GM21390 (cell line): ENCODE measurements around the gene PNMA6A.
A peak's percentile ranks its signal among the peaks of the same experiment; 100 is the strongest.
"Not testable (repeated sequence)": the region's sequence is repeated elsewhere in the genome, so short reads cannot be mapped to it uniquely, and the experiment has no call there.

ENCODE experiments used
- ATAC-seq: cut with Tn5 transposase; IDR thresholded peaks from one replicate; pipeline ENCODE4 v1.9.1; 2021; ENCODE audit not compliant: unreplicated experiment

The PNMA6A gene

DNA sequence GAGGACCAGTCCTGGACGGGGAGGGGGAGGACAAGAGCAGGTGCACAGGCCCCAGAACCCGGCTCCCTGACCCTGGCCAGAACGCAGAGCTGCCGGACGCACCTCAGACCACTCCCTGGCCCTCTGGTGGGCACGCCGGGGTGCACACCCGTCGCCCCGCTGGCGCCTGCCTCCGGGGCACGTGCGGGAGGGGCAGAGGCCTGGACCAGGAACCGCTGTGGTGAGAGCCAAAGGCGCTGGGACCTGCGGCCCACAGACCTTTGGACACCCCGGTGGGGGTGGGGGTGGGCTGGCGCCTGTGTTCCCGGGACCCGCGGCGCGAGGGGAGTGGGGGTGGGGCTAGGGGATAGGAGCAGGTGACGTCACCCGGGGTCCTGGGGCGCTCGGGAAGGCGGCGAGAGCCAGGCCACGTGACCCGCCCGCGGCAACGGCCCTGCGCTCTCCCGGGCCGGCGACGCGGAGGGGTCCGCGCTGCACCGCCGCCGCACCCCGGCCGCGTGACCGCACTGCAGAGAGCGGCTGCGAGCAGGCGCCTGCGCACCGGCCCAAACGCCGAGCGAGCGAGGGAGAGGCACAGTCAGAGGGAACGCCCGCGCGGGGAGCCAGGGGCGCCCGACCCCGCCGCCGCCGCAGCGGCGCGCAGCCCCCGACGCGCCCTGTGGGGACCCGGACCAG is at the start of gene PNMA6A:
PNMA6A (plus strand) TSS at position 546 of the 675 bp plus-strand sequence. CDS start 609 bp downstream, outside the sequence.
- ATAC-seq, result not testable (repeated sequence)

DNA sequence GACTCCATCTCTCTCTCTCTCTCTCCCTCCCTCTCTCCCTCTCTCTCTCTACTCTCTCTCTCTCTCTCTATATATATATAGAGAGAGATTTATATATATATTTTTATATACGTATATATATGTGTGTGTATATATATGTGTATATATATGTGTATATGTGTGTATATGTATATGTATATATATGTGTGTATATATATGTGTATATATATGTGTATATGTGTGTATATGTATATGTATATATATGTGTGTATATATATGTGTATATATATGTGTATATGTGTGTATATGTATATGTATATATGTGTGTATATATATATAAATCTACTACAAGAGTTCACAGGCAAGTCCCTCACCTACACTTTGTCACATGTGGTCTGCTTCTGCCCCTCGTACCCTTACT is 45.8 kb upstream of the PNMA6A start:
- not testable (repeated sequence) for ATAC-seq

- ATAC-seq, result not testable (repeated sequence)
Observed at GRCh38 chrX:153028487-153028886, 43.8 kb upstream of the PNMA6A start.

DNA sequence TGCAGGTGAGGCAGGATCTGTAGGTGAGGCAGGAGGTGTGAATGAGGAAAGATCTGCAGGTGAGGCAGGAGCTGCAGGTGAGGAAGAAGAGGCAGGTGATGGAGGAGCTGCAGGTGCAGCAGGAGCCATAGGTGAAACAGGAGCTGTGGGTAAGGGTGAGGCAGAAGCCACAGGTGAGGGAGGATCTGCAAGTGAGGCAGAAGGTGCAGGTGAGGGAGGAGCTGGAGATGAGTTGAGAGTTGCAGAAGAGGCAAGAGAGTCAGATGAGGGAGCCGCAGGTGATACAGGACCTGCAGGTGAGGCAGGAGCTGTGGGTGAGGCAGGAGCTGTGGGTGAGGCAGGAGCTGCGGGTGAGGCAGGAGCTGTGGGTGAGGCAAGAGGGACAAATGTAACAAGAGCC is 43.1 kb upstream of the PNMA6A start:
- no peak for ATAC-seq

GRCh38 chrX:153029875-153030274 is 42.4 kb upstream of the PNMA6A start:
- ATAC-seq, result no peak

DNA sequence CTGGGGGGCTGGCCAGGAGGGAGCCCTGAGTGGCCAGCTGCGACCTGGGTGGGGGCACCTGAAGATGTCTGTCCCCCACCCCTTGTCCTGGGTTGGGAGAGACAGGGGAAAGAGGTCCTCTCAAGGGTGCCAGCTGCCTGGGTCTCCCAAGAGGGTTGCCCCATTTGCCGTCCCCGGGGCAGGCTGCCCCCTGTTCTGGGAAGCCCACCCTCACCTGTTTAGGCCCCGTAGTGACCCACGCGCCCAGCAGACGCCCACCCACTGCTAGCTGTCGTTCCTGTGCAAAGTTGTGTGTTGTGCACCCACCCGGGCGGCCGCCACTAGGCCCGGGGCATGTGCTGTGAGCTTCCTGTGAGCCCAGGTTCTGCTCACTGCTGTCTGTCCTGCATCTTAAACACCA is 41.5 kb upstream of the PNMA6A start:
- no peak for ATAC-seq

DNA sequence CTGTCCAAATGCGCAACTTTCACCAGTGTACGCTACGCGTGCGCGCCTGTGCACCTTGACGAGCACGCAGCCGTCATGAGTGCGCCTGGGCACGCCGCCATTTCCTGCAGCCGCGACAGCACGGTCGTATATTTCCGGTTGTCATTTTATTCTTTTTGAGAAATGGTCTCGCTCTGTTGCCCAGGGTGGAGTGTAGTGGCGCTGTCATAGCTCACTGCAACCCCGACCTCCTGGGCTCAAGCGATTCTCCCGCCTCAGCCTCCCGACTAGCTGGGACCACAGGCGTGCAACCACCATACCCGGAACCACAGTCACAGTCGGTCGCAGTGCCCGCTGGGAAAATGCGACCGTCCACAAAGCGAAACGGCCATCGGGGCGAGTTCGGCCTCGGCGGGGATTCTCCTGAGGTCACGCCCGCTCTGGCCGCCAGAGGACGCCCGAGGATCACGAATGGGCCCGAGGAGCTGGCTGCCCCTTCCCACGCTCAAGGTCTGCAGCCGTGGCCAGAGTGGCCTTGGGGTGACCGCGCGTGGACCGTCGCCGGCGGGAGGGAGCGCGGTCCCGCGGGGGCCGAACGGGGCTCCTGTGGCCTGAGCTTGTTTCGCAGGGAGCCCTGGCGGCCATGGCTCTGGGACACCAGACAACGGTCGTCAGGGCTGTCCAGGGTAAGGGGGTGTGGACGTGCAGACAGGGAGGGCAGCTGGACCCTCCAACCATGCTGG is 39.7 kb upstream of the PNMA6A start:
- peak; percentile 89 for ATAC-seq

- no peak for ATAC-seq
Observed at GRCh38 chrX:153049093-153049492, 23.2 kb upstream of the PNMA6A start.

- ATAC-seq, result no peak
Observed at GRCh38 chrX:153052534-153052933, 19.7 kb upstream of the PNMA6A start.

- no peak for ATAC-seq
Observed at GRCh38 chrX:153055871-153056749, 16.1 kb upstream of the PNMA6A start, which contains the start of gene PNMA3. Gene PNMA3, plus strand, starts transcription at chrX:153056470. Its CDS starts 586 bp downstream, at chrX:153057056.

DNA sequence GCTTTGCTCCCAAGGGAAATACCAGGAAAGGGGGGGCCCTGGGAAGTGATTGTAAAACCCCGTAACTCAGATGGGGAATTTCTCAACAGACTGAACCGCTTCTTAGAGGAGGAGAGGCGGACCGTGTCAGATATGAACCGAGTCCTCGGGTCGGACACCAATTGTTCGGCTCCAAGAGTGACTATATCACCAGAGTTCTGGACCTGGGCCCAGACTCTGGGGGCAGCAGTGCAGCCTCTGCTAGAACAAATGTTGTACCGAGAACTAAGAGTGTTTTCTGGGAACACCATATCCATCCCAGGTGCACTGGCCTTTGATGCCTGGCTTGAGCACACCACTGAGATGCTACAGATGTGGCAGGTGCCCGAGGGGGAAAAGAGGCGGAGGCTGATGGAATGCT is 15.0 kb upstream of the PNMA6A start:
- no peak for ATAC-seq

- ATAC-seq, result no peak
Observed at GRCh38 chrX:153059191-153060094, 12.8 kb upstream of the PNMA6A start.

GRCh38 chrX:153060095-153060445 is 12.2 kb upstream of the PNMA6A start:
- ATAC-seq, result no peak

DNA sequence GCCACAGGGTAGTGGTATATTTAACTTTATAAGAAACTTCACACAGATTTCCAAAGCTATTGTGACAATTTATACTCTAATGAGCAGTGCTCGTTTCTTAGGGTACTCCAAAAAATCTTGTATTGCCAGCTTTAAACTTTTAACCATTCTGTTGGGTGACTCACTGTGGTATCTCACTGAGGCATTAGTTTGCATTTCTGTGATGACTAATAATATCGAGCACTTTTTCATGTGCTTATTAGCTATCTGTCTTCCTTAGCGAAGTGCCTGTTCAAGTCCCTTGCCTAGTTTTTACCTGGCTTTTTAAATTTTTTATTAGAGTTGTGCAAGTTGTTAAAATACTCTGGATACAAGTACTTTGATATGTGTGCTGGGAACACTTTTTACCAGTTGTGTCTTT is 10.5 kb upstream of the PNMA6A start:
- no peak for ATAC-seq

GRCh38 chrX:153063315-153063714 is 8.9 kb upstream of the PNMA6A start:
- no peak for ATAC-seq

GRCh38 chrX:153064061-153064460 is 8.2 kb upstream of the PNMA6A start:
- ATAC-seq, result no peak

- ATAC-seq, result no peak
Observed at GRCh38 chrX:153065389-153065788, 6.9 kb upstream of the PNMA6A start.

DNA sequence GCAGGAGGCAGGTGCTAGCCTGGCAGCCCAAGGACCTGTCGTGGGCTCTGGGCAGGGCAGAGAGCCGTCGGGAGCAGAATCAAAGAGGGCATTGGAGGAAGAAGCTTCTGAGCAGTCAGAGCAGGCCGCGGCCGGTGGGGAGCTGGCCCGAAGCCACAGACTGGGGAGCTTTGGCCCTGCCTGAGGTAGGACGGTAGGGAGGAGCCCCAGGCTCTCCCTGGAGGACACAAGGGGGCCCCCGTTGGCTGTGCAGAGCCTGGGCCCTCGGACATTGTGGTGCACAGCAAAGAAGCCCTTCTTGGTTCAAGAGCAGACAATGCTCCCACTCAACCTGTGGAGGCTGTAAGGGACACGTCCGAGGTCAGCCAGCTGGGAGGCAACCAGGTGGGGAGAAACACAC is 5.9 kb upstream of the PNMA6A start:
- not testable (repeated sequence) for ATAC-seq

- ATAC-seq, result not testable (repeated sequence)
Observed at GRCh38 chrX:153073331-153073730, 1.1 kb downstream of the PNMA6A start.

DNA sequence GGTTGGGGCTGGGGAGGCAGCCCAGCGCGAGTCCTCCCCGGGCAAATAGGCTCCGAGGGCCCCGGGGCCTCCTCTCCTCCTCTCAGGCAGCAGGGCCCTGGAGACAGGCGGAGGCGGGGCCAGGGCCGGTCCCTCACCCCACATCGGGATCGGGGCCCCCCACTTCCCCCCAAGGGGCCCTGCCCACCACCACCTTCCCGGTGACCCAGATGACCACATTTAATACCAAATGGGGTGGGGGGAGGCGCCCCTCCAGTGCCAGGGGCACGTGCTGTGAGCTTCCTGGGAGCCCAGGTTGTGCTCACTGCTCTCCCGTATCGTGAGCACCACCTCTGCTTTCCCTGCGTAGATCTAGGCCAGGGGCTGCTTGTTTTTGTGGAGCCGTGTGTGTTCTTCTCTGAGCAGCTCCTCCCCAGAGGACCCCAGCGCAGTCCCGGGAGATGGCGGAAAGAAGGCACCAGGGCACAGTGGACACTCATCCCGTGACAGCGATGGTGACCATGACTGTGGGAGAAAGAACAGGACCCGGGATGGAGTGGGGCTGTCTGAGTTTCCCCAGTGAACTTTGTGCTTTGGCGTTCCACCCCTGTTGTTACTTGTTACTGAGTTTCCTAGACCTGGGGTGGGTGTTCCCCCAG is 2.1 kb downstream of the PNMA6A start:
- ATAC-seq, result no peak
